NCI-H1694 treated with DMSO at 0.1 percent for 48 hours (cell line): Measurements from ENCODE around the gene EGLN3.

Source experiments
- DNase-seq: peaks from one replicate; lab custom pipeline; 2025; lab: John Stamatoyannopoulos, UW

The EGLN3 gene

GRCh38 chr14:33910435-33910834, 40.4 kb downstream of the EGLN3 start:
- DNase-seq, result no peak

- no peak for DNase-seq
These were observed 41.3 kb downstream of the EGLN3 start for GRCh38 chr14:33909380-33910084.

GRCh38 chr14:33908540-33909223, 42.2 kb downstream of the EGLN3 start:
- no peak for DNase-seq

- no peak for DNase-seq
These were observed 43.9 kb downstream of the EGLN3 start for GRCh38 chr14:33906968-33907367.

GRCh38 chr14:33904609-33905008, 46.3 kb downstream of the EGLN3 start:
- DNase-seq, result no peak

GRCh38 chr14:33903369-33903768, 47.5 kb downstream of the EGLN3 start:
- DNase-seq, result no peak

GRCh38 chr14:33902363-33902762, 48.5 kb downstream of the EGLN3 start:
- no peak for DNase-seq

- DNase-seq, result no peak
These were observed 49.3 kb downstream of the EGLN3 start for GRCh38 chr14:33901426-33902155.

GRCh38 chr14:33900706-33901105, 50.2 kb downstream of the EGLN3 start:
- DNase-seq, result no peak

- DNase-seq, result no peak
These were observed 51.0 kb downstream of the EGLN3 start for GRCh38 chr14:33899723-33900341.

- DNase-seq, result no peak
These were observed 52.9 kb downstream of the EGLN3 start for GRCh38 chr14:33897878-33898535.

- DNase-seq, result no peak
These were observed 53.5 kb downstream of the EGLN3 start for GRCh38 chr14:33897382-33897781.

GRCh38 chr14:33894339-33894738, 56.5 kb downstream of the EGLN3 start:
- no peak for DNase-seq

- DNase-seq, result no peak
These were observed 59.2 kb downstream of the EGLN3 start for GRCh38 chr14:33891700-33892099.

GRCh38 chr14:33884916-33885315, 66.0 kb downstream of the EGLN3 start:
- DNase-seq, result no peak

- no peak for DNase-seq
These were observed 70.5 kb downstream of the EGLN3 start for GRCh38 chr14:33880330-33880729.

GRCh38 chr14:33879684-33880286, 71.1 kb downstream of the EGLN3 start:
- no peak for DNase-seq

- DNase-seq, result no peak
These were observed 74.6 kb downstream of the EGLN3 start for GRCh38 chr14:33876274-33876673.
